Retinal pigment epithelial cell (primary cell): ENCODE data around the gene AAK1.

Experiments
- DNase-seq: peaks from one replicate; pipeline ENCODE4 v3.0.0-alpha.2; 2010; ENCODE audit warnings: low read depth
- H3K4me3 ChIP-seq: 2 replicates; pipeline ENCODE4 v1.5.1; 2011; ENCODE audit warnings: mild to moderate bottlenecking, low read length, control low read depth, moderate library complexity
- TF ChIP-seq, protein P1 (sequence below): conservative IDR thresholded peaks from 2 replicates; pipeline ENCODE4 v1.5.1; 2011; ENCODE audit warnings: low read depth, low read length, control low read depth, inconsistent platforms

AAK1 gene

GRCh38 chr2:69462780-69463179, 180.8 kb downstream of the AAK1 start:
- DNase-seq: no peak
- TF ChIP-seq, protein P1, sequence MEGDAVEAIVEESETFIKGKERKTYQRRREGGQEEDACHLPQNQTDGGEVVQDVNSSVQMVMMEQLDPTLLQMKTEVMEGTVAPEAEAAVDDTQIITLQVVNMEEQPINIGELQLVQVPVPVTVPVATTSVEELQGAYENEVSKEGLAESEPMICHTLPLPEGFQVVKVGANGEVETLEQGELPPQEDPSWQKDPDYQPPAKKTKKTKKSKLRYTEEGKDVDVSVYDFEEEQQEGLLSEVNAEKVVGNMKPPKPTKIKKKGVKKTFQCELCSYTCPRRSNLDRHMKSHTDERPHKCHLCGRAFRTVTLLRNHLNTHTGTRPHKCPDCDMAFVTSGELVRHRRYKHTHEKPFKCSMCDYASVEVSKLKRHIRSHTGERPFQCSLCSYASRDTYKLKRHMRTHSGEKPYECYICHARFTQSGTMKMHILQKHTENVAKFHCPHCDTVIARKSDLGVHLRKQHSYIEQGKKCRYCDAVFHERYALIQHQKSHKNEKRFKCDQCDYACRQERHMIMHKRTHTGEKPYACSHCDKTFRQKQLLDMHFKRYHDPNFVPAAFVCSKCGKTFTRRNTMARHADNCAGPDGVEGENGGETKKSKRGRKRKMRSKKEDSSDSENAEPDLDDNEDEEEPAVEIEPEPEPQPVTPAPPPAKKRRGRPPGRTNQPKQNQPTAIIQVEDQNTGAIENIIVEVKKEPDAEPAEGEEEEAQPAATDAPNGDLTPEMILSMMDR: no peak

GRCh38 chr2:69461404-69461803, 182.1 kb downstream of the AAK1 start:
- DNase-seq: no peak
- H3K4me3 ChIP-seq: no peak overlapping the region
- TF ChIP-seq, protein P1: no peak

More at GRCh38 chr2:69462780-69463179, 180.8 kb downstream of the AAK1 start:
- H3K4me3 ChIP-seq: no peak overlapping the region

- no peak overlapping the region for H3K4me3 ChIP-seq
- TF ChIP-seq, protein P1: no peak
- no peak for DNase-seq
Observed at GRCh38 chr2:69459936-69460335, 183.6 kb downstream of the AAK1 start.

DNA sequence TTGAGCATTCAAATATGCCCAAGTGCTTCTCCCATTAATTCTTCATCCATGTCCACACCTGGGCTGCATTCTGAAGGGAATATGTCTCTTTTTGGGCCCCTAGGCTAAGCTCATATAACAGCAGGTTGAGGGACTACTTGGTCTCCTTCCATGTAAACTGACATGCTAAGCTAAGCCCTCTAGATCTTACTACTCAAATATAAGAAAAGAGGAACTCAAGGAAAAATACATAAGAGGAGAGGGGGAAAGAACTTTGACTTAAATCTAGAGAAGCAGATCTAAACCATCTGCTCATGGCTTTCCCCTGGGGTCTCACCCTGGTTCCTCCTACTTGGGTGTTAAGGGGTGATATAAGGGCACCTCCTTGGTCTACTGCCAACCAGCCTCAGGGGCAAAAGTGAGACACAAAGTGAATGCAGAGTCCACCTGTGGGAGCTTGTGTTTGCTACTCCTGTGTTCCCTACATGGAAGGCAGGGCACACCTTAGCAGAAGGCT, 186.5 kb downstream of the AAK1 start:
- no peak overlapping the region for H3K4me3 ChIP-seq
- no peak for DNase-seq
- TF ChIP-seq, protein P1: no peak

- H3K4me3 ChIP-seq: no peak overlapping the region
- DNase-seq: no peak
- TF ChIP-seq, protein P1: no peak
Observed at GRCh38 chr2:69456154-69456553, 187.4 kb downstream of the AAK1 start.

DNA sequence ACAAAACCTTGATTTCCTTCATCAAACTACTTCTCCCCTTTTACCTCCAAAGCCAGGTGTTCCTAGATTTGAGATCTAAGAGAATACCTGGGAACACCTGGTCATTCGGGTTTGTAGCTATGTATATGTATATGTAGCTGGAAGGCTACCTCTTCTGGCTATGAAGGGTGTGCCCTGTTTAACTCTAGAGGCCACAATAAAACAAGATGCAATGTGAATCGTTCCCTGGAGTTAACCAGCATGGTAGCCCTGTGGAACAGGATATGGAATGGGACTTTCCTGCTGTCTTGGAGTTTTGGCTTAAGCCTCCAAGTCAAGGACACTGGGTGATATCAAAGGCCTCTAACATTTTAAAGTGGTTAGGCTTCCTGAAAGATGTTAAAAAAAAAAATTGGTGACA, 188.6 kb downstream of the AAK1 start:
- no peak overlapping the region for H3K4me3 ChIP-seq
- no peak for DNase-seq
- TF ChIP-seq, protein P1: no peak

DNA sequence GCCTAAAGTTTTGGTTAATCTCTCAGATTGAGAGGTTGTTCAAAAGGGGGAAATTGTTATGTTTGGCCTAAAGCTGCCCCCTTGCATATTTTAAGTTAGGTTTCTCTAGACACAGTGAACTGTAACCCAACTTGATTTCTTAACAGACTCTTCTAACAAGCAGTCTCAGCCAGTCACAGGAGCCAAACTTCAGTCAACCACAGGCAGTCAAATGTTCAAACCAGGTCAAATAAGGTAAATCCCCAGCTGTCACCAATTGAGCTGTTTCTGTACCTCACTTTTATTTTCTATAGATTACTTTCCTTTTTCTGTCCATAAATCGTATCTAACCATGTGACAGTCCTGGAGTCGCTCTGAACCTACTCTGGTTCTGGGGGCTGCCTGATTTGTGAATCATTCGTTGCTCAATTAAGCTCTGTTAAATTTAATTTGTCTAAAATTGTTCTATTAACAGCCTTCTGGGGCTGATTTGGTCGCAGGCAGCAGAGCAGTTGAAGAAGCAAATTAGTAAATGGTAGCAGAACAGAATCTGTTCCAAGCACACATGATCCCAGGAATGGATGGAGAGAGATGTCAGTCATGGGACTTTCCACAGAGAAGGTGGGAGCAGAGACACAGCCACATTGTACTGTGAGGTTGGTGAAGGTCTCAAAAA, 189.9 kb downstream of the AAK1 start:
- TF ChIP-seq, protein P1: no peak
- no peak overlapping the region for H3K4me3 ChIP-seq
- DNase-seq: peak; percentile 3
